Stimulated activated CD4-positive, alpha-beta T cell treated with anti-CD3 and anti-CD28 coated beads, Interleukin-2, amount 100 ng/mL, for 48 hours (primary cell): ENCODE results near the gene TEX26.

Experiments used
- DNase-seq, 2 donors: peaks; one replicate each; pipeline ENCODE4 v3.0.0-alpha.2; 2020

Gene TEX26

DNA sequence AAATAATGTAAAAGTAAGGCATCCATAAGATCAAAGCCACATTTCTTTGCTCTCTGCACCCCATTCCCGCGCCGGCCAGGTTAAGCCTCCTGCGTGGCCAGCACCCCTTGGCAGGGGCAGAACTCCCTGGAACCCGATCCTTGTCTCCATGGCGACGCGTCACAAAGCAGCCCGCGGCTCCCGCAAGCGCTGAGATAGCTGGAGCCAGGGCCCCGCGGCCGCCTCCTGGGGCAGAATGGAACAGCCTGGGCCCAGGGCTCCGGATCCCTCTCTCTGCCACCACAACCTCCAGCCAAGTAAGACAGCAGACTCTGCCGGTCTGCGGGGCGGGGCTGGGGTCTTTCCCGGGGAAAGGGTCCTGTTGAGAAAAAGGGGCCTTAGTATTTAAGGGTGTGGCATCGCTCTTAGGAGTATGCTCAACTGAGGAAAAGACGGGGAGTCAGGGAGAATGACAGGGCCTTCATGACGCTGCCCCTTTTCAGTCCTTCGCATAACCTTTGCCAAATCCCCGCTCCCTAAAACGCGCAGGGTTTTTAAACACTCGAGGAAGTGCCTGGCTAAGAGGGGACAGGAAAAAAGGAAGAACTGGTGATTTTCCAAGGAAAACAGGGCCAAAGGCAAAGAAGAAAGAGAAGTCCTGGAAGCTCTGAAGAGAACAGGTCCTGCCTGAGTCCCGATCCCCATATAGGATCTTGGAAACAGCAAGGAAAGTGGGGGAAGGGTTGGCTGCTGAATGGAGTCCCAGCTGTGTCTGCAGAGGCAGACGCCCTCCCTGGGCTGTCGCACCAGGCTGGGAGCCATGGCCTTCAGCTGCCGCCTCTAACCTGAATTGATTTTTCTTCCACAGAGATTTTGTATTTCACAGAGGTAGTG is at the start of gene TEX26:
Gene TEX26 (plus strand): TSS at position 176 of the 873 bp plus-strand sequence. CDS start 60 bp downstream, at position 236.
- DNase-seq, result no peak

DNA sequence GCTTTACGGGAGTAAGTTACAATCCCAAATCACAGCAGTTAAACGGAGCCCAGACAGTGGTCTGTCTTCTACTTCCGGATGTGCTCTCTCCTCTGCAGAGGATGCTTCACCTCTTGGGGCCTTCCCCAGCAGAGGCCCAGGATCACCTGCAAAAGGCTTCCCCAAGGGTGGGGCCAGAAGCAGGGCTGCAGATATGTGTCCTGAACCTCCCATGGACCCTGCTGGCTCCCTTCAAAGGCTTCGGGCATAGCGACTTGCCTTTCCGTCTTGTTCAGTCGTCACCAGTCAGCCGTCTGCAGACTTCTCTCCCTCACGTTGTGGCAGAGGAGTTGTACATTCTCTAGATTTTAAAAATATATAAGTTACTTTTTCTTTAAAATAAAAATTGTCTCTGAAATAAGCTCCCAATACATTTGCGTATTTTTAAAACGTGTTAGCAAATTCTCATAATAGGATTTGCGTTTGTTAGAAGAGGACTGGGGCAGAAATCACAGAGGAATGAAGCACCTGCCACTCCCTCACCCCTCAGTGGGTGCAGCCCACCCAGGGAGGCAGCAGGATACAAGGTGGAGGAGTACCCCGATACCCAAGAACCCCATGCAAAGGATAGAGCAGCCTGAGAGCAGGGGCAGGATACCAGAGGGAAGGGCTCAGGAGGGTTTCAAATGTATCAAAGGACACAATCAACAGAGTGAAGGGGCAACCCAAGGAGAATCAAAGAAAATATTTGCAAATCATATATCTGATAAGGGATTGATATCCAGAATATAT is 49.3 kb upstream of the TEX26 start:
- no peak for DNase-seq

DNA sequence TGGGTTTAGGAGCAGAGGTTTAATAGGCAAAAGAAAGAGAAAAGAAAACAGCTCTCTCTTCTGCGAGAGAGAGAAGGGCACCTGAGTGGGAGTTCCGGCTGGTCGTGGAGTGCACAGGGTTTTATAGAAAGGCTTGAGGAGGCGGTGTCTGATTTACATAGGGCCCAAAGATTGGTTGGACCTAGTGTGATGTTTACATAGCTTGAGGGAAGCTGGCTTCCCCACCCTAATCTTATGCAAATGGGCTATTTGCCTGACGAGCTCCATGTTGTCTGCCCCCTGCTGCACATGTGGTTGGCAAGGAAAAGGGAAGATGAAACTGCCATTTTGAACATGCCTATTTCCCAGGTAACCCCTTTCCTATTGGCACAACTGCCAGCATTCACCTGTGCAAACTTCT is 47.9 kb upstream of the TEX26 start:
- DNase-seq, result no peak

DNA sequence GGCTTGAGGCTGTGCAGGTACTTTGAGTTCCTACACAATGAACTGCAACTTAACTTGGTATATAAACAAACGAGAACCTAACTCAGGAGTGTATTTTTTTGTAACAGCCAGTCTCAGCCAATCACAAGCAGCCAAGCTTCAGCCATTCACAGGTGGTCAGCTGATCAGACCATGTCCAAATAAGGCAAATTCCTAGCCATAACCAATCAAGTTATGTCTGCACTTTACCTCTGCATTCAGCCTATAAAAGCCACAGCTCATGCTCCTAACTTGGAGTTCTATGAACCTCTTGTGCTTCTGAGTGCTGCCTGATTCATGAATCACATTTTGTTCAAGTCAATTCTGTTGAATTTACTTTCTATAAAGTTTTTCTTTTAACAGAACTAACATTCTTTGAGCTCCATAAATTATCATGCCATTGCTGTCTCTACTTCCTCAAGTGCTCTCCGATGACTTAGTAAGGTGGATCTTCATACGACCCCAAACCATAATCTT is 43.2 kb upstream of the TEX26 start:
- DNase-seq, result no peak

DNA sequence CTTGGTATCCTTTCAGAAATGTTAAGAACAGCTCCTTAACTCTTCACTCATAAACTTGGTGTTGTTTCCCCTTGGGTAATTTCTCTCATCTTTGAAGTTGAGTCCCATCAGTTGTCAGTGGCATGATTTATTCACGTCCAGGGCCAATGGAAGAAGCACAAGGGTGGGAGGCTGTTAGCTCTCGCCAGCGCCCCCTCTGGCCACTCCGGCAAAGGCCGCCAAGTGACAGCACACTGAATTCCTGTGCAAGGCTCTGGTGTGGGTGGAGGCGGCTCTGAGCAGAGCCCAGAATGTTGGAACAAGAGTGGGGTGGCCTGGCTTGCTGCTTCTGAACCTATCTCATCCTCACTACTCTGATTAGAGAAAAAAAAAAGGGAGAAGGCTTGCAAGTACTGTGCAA is 39.5 kb upstream of the TEX26 start:
- DNase-seq, result peak in 1 of 2 donors; percentile 15

DNA sequence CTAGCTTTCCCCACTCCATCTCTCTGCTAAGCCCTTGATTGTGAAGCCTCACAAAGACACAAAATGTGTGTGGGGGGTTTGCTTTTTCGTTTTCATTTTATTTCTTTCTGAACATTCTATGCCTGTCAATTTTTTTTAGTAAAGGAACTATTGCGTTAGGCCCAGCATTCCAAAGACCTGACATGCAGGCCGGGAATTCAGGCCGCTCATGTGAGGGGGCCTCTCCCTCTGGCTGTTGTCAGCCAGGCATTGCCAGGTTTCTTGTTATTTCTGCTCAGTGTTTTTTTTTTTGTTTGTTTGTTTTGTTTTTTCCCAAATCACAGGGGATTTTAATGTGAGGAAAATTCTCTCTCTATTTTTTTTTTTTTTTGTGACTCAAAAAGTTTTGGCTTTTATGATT is 36.7 kb upstream of the TEX26 start:
- DNase-seq, result no peak

DNA sequence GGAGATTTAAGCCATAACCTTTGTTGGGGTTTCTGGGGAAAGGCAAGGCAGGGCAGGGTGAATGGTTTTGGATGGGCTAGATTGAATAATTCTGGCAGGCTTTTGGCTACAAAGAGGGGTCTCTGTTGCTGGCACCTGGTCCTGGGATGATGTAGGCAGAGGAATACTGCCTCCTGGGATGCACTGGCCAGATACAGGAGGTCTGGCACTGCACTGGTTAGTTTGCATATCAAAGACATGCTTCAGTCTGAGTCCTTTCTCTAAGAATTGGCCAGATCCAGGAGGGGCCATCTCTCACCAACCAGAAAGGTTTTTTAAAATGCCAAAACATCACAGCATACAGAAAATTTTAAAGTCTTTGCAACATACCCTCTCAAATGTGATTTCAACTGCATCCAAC is 34.4 kb upstream of the TEX26 start:
- DNase-seq, result no peak

DNA sequence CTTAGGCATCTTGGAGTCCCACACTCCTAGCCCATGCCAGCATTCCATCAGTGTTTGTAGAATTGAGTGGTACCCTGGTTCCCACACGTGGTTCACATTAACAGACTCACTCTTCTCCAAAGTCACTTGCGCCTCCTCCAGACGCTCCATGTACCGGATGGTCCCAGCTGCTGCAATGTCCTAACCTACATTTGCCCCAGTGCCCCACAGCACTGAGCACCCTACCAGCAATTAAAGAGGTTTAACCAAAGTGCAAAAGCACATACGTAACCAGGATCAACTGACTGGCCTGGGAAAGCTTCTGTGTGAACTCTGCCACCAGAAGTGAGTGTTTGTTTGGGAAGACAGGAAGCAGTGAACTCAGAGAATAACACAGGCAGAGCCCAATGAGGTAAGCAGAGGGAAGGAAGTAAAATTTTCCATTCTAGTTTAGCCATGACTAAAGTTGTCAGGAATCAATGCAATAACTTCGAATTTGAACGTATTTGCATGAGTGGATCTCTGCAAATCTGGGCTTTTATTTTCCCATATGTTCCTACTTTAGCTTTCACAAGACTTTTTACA is 33.7 kb upstream of the TEX26 start:
- DNase-seq, result no peak

DNA sequence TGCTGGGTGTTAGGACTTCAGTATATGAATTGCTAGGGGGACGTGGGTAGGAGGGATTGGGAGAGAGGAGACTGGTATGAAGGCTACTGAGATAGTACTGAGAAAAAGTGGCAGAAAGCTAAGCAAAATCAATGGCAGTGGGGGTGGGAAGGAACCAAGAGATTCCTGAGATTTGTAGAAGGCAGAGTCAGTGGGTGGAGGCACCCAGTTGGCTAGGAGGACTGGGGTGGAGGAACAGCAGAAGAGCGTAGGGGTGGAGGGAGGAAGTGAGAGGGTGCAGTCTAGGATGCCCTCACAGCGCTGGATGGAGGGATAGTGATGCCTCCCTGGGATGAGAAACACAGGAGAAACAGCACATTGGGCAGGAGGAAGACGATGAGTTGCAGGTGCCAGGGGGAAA is 32.0 kb upstream of the TEX26 start:
- DNase-seq, result no peak

DNA sequence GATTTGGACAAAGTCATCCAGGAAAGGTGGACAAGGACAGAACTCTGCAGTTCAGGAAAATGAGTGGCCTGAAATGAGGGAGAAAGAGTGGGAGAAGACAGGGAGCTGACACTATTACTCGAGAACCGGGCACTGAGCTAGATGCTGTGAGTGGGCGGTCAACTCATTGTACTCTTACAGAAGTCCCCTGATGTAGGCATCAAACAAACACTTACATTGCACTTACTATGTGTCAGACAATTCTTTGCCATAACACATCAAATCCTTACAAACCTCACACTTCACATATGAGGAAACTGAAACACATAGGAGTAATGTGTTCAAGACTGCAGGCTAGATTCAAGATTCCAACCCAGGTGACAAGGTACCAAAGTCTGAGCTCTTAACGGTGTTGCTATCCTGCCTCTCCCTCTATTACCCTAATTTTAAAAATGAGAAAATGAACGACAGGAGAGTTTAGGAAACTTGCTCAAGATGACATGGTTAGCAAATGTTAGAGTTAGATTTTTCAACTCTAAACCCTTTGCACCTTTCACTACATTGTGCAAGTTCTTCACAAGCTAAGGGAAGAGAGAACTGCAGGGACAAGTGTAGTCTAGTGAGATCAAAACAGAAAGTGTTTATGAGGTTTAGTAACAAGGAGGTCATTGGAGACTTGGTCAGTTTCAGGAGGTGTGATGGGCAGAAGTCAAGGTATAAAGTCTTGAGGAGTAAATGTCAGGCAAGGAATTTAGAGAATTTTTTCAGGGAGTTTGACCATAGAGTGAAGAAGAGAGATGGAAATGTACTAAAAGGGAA is 31.3 kb upstream of the TEX26 start:
- DNase-seq, result no peak

DNA sequence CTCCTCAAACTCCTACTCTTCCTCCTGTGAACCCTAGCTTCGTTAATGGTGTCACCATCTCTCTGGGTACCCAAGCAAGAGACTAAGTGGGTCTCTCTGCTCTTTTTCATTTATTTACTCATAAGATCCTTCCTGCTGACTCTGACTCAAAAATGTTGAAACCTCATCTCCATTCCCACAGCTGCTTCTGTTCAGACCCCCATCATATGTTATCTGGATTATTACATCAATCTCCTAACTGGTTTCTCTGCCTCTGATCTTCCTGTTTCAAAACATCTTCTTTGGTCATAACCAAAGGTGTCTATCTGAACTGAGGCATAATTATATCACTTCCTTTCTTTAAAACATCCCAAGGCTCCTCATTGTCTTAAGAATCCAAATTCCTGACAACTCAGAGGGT is 28.4 kb upstream of the TEX26 start:
- no peak for DNase-seq

DNA sequence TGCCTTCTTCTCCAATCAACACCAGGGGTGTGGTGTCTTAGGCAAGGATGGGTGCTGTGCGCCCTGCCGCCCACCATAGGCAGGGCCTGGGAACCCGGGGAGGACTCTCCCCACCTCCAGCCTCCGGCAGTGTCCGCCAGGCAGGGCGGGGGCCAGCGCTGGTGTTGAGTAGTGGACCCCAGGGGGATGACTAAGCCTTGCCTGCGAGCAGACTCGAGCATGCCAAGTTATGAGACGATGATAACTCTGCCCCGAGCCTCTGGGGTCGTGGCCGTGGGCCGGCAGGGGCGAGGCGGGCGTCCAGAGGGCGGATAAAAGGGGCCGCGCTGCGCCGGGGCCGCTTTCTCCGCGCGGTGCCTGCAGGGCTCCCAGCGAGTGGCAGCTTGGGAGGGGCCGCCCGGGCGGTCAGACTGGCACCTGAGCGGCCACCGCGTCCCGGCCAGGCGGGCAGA is 26.5 kb upstream of the TEX26 start, which contains the start of gene MEDAG:
Gene MEDAG (plus strand): TSS at position 340 of the 452 bp plus-strand sequence. CDS start 245 bp downstream, outside the sequence.
- no peak for DNase-seq

DNA sequence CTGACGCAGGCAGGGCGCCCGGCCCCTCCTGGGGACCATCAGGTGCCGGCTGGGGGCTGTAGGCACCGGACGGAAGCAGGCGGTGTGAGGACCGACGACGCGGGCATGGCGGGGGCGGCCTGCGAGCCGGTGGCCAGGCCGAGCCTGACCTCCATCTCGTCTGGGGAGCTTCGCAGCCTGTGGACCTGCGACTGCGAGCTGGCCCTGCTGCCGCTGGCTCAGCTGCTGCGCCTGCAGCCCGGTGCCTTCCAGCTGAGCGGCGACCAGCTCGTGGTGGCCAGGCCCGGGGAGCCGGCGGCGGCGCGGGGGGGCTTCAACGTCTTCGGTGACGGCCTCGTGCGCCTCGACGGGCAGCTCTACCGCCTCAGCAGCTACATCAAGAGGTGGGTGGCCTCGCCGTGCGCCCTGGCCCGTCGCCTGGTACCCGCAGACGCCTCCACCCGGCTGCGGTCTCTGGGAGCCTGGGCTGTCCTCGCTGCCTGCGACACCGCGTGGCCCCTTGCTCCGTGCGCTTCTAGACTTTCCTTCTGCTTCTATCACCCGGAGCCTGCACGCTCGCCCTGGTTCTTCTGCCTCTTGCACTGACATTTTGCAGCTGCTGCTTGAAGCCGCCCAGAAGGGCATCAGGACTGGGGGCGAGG is 25.9 kb upstream of the TEX26 start:
- no peak for DNase-seq

DNA sequence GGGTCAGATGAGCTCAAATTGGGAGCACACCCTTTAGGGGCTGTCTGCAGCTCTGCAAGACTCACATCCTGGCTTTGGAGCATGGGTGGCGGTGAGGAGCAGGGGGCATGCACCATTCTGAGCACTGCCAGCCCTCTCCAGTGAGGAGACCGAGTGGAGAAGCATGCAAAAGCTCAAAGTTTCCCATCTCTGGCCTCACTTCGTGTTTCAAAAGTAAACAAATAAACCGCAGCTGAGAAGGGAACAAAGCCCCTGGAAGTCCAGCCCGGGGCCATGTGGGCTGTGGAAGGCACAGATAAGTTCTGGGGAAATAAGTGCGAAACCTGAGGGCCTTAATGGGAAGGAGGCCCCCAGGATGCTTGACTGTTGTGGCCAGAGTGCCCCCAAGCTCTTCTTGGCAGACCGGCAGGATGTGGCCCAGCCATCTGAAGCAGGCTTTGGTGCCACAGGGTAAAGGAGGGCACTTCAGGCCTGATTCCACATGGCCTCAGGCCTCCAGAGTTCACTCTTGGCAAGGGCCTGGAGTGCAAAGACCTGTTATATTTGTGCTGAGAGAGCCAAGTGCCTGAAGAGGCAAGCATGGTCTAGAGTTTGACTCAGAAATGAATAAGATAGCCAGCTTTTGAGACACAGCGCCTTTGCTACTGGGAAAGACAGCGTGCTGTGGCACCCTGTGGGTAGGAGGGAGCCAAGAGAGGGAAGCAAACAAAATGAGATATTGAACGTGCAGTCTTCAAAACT is 25.2 kb upstream of the TEX26 start:
- DNase-seq, result no peak

DNA sequence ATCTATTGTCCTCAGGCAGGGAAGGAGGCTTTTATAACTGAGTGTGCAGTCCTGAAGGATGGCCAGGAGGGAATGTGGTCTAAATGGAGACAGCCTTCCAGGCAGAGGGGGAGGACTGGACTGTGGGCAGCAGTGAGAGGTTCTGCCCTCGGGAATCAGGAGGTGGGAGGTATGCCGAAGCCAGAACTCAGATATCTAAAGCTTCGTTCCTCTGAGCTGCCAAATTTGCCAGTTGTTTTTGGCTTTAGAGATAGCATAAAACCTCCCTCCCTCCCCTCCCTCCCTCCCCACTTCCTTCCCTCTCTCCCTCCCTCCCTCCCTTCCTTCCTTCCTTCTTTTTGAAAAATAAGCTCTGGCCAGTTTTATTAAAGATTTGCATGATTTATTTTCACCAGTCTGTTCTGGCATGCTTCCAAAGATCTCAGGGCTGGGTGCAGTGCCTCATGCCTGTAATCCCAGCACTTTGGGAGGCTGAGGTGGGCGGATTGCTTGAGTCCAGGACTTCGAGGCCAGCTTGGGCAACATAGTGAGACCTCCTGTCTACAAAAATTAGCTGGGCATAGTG is 24.0 kb upstream of the TEX26 start:
- no peak for DNase-seq

DNA sequence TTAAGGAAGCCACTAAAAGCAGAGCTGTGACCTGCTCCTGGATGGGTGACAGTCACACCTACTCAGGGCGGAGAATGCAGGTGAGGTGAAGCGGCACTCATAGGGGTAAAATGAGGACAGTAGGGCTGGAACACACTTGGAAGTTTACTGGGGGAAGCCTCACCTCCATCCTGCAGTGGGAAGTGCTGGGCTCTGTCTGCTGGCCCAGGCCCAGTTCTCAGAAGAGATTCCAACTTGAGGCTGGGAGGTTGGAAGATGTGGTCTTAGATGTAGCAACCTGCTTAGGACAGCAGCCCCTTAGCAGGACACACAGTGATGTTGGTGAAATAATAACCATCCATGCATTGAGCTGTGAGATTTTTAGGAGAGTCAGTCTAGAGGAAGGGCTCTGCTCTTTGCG is 21.8 kb upstream of the TEX26 start:
- no peak for DNase-seq

DNA sequence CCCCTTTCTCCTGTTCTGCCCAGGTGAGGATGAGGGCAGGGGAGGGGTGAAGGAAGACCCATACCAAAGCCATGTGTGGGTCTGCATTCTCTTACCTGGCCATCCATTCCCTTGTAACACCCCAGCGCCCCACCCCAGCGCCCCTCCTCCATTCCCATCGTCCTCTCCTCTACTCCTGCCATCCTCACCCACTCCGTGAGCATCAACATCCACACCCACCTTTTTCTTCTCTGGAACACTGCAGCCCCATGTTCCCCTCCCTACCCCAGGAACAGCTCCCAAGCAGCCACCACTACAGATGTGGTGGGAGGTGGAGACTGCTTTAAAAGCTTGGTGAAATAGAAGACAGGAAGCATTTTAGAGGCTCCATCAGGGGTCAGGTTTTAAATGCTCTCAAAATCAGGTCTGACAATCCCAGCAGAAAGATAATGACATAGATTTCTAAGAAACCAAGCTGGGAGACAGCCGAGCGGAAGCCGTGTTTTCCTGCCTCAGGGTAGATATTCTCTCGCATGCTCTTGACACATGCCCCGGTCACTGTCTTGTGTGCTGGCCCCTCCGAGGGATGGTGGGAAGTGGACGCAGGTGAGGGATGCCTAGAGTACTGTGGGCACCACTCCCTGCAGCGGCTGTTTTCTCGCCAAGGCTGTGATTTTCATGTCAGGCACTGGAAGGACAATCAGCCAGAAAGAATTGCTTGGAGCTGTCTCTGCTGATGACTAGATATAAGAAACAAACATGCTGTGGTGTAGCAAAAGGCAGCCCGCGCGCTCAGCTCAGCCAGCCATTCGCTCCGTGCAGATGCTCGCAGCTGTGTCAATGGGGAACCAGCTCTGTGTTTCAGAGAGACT is 16.5 kb upstream of the TEX26 start:
- no peak for DNase-seq

DNA sequence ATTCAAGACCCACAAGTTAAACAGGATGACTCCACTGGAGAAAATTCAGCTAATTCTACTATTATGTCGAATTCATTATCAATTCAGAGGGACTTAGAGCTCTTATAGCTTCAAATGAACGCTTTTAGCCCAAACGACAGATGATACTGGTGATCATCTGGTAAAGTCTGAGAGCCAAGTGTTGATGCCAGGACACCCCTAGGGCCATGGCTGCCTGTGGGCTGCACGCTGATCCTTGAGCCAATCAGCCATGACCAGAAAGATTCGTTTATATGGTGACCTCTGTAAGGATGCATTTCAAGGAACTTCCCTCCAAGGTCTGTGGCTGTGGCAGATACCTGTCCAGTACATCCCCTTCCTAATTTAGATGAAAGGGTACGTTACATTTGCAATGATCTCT is 15.5 kb upstream of the TEX26 start:
- DNase-seq, result no peak

DNA sequence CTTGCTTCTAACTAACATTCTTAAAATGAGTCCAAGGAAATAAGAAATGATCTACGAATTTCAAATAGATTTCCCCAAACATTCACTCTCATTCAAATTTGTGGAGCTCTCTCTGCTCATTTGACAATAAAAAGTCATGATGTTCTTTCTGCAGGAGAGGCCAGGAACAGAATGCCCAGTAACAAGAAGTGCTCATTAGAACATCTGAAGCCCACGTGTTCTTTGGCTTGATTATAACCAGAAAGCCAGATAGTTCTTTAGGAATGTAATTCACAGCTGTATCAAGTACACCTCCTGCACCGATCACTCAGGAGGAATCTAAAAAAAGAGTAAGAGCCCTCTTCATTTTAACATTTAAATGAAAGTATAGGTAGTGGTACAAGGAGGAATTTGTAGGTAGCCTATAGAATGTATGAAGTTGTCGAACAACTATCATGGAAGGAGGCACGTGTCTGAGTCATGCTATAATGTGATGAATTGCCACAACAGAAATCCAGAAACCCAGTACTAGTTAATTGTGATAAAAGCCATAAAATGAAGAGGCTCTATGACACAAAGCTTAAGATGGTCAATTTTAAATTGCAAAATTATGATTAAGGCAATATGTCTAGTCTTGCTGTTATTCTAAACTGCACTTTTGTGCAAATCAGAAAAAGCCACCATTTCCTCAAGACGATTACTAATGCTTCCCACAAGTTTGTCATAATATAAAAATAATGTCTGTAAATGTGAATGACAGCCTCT is 13.6 kb upstream of the TEX26 start:
- no peak for DNase-seq
